GM18526 (cell line): ENCODE data around the gene GPR158.

ENCODE experiments used
- POLR2A ChIP-seq: IDR thresholded peaks from 3 replicates; pipeline ENCODE4 v1.6.1; 2011; ENCODE audit not compliant: insufficient read length; ENCODE audit errors: extremely low read depth

Gene GPR158, protein sequence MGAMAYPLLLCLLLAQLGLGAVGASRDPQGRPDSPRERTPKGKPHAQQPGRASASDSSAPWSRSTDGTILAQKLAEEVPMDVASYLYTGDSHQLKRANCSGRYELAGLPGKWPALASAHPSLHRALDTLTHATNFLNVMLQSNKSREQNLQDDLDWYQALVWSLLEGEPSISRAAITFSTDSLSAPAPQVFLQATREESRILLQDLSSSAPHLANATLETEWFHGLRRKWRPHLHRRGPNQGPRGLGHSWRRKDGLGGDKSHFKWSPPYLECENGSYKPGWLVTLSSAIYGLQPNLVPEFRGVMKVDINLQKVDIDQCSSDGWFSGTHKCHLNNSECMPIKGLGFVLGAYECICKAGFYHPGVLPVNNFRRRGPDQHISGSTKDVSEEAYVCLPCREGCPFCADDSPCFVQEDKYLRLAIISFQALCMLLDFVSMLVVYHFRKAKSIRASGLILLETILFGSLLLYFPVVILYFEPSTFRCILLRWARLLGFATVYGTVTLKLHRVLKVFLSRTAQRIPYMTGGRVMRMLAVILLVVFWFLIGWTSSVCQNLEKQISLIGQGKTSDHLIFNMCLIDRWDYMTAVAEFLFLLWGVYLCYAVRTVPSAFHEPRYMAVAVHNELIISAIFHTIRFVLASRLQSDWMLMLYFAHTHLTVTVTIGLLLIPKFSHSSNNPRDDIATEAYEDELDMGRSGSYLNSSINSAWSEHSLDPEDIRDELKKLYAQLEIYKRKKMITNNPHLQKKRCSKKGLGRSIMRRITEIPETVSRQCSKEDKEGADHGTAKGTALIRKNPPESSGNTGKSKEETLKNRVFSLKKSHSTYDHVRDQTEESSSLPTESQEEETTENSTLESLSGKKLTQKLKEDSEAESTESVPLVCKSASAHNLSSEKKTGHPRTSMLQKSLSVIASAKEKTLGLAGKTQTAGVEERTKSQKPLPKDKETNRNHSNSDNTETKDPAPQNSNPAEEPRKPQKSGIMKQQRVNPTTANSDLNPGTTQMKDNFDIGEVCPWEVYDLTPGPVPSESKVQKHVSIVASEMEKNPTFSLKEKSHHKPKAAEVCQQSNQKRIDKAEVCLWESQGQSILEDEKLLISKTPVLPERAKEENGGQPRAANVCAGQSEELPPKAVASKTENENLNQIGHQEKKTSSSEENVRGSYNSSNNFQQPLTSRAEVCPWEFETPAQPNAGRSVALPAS (N-terminal part only)

DNA sequence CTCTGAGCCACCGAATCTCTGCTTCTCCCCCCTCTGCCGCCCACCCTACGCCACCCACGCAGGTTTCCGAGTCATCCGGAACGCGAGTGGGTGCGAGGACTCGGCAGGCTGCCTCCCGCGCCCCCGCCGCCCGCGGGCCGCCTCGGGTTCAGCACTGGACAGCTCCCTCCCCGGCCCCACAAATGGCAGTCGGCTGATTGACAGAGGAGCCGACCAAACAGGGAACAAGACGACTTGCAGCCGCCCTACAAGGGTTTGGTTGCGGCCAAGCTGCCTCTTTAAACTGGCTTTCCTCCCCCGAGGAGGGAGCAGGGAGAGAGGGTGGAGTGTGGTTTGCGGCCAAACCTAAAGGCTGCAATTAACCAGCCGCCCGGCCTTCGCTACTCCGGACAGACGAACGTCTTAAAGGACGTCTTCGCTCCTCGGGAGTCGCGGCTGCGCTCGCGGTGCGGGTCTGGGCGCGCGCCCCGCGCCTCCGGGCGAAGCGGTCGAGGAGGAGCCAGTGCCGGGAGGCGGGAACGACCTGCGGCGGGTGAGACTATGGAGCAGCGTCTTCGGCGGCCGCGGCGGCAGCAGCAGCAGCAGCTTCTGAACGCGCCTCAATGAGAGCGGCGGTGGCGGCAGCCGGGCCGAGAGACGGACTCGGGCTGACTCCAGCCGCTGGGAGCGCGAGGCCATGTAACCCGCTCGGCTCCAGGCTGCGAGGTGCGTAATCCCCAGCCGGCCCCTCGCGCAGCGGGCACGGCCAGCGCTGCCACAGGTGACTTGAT is at the start of gene GPR158:
TSS of gene GPR158 (plus strand) at position 541 of the 770 bp plus-strand sequence. CDS start 420 bp downstream, outside the sequence.
- TF ChIP-seq POLR2A: no peak

DNA sequence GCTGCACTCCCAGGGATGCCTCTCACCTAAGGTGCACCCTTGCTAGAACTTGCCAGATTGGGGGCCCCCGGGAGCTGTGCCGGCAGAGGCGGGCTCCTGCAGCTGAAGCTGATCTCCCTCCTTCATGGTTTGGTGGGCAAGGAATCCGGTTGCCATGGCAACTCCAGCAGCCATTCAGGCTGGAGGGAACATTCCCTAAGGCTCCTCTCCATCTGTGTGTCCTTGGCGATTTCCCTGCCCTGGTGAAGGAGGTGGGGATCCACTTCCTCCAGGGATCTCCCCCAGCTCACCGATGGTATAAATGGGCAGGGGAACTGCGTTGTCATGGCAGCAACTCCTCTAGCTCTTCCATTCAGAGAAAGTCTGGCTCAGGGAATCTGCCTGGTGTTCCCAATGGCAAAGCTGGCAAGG is 49.6 kb upstream of the GPR158 start:
- TF ChIP-seq POLR2A: no peak

DNA sequence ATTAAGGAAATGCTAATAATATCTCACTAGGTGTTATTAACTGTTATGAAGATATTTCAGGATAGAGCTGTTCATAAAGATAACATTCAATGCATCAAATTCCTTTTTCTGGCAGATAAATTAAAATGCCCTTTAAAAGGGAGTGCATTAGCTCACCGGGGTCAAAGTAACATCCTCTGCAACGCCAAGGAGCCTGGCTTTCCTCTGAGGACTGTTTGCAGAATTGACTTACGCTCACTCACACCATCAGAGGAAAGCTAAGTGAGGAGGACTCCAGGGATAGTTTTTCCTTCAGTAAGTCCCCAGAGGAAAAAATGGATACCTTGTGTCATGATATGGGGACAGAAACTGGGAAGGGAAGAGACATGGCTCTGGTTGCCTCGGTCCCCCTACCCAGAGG is 45.2 kb upstream of the GPR158 start:
- no peak for TF ChIP-seq POLR2A

DNA sequence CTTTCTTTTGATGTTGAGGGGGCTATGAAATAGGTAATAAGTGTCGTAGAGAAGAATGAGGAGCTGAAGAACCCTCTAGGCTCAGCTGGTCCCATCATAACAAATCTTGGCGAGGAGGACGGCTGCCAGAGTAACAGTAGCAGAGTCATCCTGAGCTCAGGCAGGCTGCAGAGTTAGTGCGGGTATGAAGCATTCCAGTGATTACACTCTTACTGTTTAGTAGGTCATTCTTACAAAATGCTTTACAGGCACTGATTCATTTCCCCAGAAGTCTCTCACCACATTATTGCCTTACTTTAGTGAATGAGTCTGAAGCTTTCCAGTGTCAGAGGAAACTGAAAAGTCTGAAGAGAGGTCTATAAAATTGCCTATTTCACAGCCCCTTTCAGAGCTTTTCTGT is 43.9 kb upstream of the GPR158 start:
- no peak for TF ChIP-seq POLR2A

DNA sequence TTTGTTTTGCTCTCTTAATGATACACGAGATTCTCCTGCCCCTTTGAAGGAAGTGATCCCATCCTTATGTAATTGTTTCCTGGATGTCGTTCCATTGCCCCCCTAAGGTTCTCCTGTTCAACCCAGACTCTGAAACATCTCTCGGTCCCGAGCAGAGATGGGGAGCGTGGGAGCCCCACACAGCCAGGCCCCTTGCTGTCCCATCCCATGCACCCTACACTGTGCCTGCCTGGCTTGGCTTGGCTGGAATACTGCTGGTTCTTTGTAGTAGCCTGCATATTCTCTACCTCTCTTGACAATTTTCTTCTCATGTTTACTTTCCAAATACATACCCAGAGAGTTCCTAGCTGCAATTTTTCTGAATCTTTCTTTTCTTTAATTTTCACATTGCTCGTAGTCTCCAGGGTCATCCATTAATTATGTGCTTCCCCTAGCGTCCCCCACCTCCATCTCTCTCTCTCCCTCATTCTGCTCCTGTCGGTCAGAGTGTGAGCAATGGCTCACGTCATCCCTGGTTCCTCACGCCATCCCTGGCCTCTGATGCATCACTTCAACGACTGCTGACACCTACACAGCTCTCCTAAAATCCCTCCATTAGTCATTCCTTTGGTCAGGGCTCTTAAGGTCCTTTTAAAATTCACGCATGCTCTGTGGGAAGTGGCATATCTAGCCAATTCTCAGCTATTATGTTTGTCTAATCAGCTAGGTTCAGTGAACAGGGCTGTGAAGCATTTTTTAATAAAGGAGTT is 32.5 kb upstream of the GPR158 start:
- no peak for TF ChIP-seq POLR2A

DNA sequence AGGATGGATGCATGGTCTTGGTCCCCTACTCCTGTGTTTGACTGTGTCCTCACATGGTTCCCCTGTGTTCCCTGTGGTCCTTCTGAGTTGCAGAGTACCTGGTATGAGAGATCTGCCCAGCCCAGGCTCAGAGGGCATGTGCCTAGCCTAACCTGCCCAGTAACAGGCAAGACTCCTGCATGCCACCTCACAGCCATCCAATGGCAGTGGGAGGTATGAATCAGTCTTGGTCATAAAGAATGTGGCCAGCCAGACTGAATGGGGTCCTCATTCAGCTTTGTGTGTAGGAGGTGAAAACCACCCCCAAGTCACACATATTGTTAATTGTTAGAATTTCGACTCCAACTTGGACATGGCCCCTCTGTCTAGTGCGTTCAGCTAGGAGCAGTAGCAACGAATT is 17.2 kb upstream of the GPR158 start:
- no peak for TF ChIP-seq POLR2A

DNA sequence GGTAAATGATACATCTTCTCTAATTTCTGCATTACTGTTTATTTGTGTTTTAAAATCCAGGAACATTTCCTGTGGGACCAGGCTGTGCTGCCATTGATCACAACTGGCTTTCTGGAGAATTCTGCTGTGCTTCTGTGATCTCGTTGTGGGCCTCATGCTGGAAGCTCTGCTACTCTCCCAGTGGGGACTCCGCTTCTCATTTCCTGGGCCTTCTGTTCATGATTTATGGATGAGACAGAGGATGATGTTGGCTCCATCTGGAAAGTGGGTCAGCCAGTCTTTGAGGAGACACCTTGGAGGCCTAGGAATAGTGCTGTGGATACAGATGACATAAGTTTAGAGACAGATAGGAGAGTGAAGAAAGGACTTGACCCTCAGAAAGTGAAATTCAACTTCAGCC is 15.2 kb upstream of the GPR158 start:
- no peak for TF ChIP-seq POLR2A

DNA sequence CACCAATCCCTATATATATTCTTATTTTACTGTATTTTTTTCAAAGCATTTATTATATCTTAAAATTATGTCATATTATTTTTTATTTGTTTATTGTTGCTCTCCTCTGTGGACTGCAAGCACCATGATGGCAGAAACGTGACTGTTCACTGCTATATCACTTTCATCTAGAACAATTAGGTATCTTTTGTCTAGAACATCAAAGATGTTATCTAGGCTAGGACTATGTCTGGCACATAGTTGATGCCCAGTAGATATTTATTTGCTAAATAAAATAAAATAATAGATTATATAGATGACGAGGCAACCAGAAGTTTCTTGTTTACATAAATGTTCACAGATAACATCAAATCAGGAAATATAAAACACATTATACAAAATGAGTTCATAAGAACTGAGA is 12.4 kb upstream of the GPR158 start:
- TF ChIP-seq POLR2A: no peak

DNA sequence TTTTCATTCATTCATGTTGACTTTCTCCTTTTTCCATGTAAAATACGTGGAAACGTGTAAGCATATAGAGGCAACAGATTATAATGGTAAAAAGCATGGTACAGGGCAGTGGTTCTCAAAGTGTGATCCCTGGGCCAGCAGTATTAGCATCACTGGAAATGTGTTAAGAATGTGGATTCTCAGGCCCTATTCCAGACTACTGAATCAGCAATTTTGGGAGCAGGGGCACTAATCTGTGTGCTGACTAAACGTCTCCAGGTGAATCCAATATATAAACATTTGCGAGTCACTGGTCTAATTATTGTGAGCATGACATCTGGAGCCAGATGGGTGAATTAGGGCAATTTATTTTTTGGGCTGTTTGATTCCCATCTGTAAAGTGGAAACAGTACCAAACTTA is 5.1 kb upstream of the GPR158 start:
- no peak for TF ChIP-seq POLR2A

DNA sequence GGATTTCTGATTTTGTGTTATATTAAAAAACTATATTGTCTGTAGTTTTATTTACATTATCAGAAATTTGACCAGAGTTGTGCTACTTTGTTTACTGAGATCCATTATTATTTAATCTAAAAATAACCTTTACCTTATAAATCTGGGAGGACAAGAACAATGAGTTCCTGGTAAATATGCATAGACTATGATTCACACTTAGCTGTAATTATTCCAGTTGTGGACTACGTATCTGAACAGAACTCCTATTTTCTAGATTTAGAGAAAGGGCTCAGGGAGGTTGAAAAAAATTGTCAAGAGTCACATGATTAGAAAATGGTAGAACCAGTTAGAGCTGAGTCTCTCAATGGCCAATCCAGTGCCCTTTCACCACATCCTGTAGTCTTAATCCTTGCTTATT is 4.2 kb upstream of the GPR158 start:
- TF ChIP-seq POLR2A: no peak

DNA sequence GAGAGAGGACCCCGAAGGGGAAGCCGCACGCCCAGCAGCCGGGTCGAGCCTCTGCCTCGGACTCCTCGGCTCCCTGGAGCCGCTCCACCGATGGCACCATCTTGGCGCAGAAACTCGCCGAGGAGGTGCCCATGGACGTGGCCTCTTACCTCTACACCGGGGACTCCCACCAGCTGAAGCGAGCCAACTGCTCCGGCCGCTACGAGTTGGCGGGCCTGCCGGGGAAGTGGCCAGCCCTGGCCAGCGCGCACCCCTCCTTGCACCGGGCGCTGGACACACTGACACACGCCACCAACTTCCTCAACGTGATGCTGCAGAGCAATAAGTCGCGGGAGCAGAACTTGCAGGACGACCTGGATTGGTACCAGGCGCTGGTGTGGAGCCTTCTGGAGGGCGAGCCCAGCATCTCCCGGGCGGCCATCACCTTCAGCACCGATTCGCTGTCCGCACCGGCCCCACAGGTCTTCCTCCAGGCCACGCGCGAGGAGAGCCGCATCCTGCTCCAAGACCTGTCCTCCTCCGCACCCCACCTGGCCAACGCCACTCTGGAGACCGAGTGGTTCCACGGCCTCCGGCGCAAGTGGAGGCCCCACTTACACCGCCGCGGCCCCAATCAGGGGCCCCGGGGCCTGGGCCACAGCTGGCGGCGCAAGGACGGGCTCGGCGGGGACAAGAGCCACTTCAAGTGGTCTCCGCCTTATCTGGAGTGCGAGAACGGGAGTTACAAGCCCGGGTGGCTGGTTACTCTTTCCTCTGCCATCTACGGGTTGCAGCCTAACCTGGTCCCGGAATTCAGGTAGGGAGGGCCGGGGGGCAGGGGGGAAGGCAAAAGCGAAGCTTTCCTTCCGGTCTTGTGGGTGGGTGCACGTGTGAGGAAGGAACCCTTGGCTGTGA is 973 bp downstream of the GPR158 start:
- no peak for TF ChIP-seq POLR2A

DNA sequence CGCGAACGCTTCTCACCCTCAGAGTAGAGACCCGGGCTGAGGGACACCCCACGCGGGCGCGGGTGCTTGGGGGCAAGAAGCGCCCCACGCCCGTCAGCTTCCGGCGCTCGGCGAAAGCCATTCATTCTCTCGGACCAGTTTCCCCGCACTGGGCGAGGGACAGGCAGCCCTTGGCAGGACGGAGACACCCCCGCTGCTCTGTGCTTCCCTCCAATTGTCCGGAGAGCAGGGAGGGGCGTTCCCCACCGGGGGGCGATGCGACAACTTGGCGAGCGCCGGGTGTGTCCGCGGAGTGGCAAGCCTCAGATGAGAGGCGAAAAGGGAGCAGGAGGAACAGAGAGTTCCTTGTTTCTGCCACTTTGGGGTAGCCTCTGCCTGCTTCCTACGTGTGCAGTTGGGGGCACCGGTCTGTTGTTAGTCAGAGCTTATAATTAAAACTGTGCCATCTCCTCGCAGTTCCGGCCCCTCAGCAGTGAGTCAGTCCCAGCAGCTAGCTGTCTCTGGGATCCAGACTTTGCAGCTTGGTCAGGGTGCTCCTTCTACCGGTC is 1.7 kb downstream of the GPR158 start:
- TF ChIP-seq POLR2A: no peak
